Lower lobe of right lung (tissue), 2 donors: Measurements from ENCODE around the gene XPO1. TPM values are rescaled to one million over a fixed set of nuclear protein-coding genes. Genes with fewer than 3 reads are reported as not detected.
A peak's percentile ranks its signal among the peaks of the same experiment; 100 is the strongest.
"Not testable (repeated sequence)": the region's sequence is repeated elsewhere in the genome, so short reads cannot be mapped to it uniquely, and the experiment has no call there.

ENCODE experiments used
- ATAC-seq, 2 donors: fragments of 200-7000 bp; cut with Tn5 transposase; one replicate each; pipeline ENCODE4 v1.9.1; 2020 to 2022; ENCODE audit warnings: mild to moderate bottlenecking in 2 of 2, moderate library complexity in 2 of 2
- DNase-seq: peaks from one replicate; pipeline ENCODE4 v3.0.0-alpha.2; 2020
- H3K27ac ChIP-seq: fragments of 200-600 bp; one replicate; pipeline ENCODE4 v1.8.0; 2022
- H3K27me3 ChIP-seq: fragments of 200-600 bp; one replicate; pipeline ENCODE4 v1.8.0; 2022; ENCODE audit warnings: low read depth
- H3K36me3 ChIP-seq: fragments of 200-600 bp; one replicate; pipeline ENCODE4 v1.8.0; 2022; ENCODE audit warnings: mild to moderate bottlenecking
- H3K4me1 ChIP-seq: fragments of 200-600 bp; one replicate; pipeline ENCODE4 v1.8.0; 2022
- H3K4me3 ChIP-seq: fragments of 200-600 bp; one replicate; pipeline ENCODE4 v1.8.0; 2022; ENCODE audit warnings: mild to moderate bottlenecking
- H3K9me3 ChIP-seq: fragments of 200-600 bp; one replicate; pipeline ENCODE4 v1.8.0; 2022
- CTCF ChIP-seq: fragments of 200-600 bp; IDR thresholded peaks from one replicate; pipeline ENCODE4 v1.8.0; 2022; ENCODE audit warnings: antibody characterized with exemption, mild to moderate bottlenecking
- intact Hi-C: fragments of 100-400 bp; cut with DNase I; formaldehyde crosslinking; loops from one replicate; pipeline ENCODE4 v1.11.0; 2022
- total RNA-seq: library from RNA; stranded (reverse); fragmentation: NEBNext Ultra II Directional; extraction: Animal tissue kit (Norgen Biotek cat#: 25700); gene quantifications from one replicate; pipeline ENCODE4 v1.2.1, GENCODE V29; 2021
- donor health status: DM: no; HTN: yes; CAD: no; lungs with severe emphysema.

XPO1 gene
- total RNA-seq, 1 donor from 2014 or later, result 111 TPM

DNA sequence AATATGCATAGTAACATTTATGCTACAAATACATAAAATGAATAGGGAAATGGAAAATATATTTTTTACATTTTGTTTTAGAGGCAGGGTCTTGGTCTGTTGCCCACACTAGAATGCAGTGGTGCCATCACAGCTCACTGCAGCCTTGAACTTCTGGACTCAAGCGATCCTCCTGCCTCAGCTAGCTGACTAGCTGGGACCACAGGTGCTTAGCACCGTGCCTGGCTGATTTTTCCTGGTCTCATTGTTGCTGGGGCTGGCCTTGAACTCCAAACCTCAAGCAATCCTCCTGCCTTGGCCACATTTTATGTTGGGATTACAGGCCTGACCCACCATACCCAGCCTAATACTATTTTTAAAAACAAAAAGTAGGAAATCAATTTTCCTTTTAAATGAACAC, 33.2 kb downstream of the XPO1 start:
- no peaks in the 10 kb centered on the region for H3K9me3 ChIP-seq
- no peaks in the 10 kb centered on the region for H3K27me3 ChIP-seq
- TF ChIP-seq CTCF, result no peak
- H3K27ac ChIP-seq, result no peak overlapping the region
- no peaks in the 10 kb centered on the region for H3K4me1 ChIP-seq
- DNase-seq, result no peak
- H3K36me3 ChIP-seq, result peaks cover 77% of the 10 kb centered on the region
- intact Hi-C loops, result no loop called here
- no peak overlapping the region for H3K4me3 ChIP-seq
- ATAC-seq, result no peak

- Histone ChIP-seq H3K36me3 (peaks cover 99% of the 10 kb centered on the region), H3K4me1 (no peaks in the 10 kb centered on the region), H3K9me3 (no peaks in the 10 kb centered on the region), H3K4me3 (no peak overlapping the region), H3K27ac (no peak overlapping the region), H3K27me3 (no peaks in the 10 kb centered on the region)
- DNase-seq, result no peak
- TF ChIP-seq CTCF, result no peak
- intact Hi-C loops, result no loop called here
- no peak for ATAC-seq
Measured at GRCh38 chr2:61499060-61499459, 39.1 kb downstream of the XPO1 start.

DNA sequence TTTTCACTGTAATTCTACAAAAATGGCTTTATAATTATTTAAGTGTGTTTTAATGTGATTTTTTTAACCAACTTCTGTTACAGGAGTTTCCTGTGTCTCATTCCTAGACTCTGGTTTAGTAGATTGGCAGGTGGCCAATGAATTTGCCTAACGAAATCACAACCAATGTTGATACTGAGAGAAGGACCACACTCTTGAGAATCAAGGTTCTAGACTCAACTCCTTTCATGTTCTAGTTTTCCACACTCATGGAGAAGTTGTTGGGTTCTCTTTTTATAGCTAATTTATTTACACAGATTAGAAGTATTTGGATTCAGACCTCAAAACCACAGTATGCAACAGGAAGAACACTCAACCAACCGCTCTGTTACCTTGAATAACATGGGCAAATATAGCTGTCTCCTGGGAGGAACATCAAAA, 44.6 kb downstream of the XPO1 start:
- no peak overlapping the region for H3K4me3 ChIP-seq
- no peak for TF ChIP-seq CTCF
- H3K4me1 ChIP-seq, result no peaks in the 10 kb centered on the region
- H3K27me3 ChIP-seq, result no peaks in the 10 kb centered on the region
- DNase-seq (no peak), ATAC-seq (no peak)
- intact Hi-C loops, result no loop called here
- peaks cover 100% of the 10 kb centered on the region for H3K36me3 ChIP-seq
- no peak overlapping the region for H3K27ac ChIP-seq
- no peaks in the 10 kb centered on the region for H3K9me3 ChIP-seq

DNA sequence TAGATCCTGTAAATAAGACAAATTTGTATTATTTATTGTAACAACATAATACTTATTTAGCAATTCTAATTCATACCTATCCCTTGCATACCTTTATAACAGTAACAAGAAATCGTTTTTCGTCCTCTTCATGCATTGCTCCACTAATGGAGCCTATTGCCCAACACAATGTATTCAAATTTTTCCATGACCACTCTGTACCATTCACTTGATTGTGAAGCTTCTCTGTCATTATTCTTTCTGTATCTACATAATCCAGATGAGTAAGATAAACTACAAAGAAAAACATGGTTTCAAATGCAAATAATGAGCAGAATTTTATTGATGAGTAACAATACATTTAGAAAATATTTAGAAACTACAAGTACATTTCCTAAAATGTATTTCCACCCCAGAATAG, 45.7 kb downstream of the XPO1 start:
- ATAC-seq (no peak), DNase-seq (no peak)
- no peak for TF ChIP-seq CTCF
- Histone ChIP-seq H3K4me3 (no peak overlapping the region), H3K9me3 (no peaks in the 10 kb centered on the region), H3K27me3 (no peaks in the 10 kb centered on the region), H3K27ac (no peak overlapping the region), H3K4me1 (no peaks in the 10 kb centered on the region), H3K36me3 (peaks cover 100% of the 10 kb centered on the region)
- intact Hi-C loops, result no loop called here

DNA sequence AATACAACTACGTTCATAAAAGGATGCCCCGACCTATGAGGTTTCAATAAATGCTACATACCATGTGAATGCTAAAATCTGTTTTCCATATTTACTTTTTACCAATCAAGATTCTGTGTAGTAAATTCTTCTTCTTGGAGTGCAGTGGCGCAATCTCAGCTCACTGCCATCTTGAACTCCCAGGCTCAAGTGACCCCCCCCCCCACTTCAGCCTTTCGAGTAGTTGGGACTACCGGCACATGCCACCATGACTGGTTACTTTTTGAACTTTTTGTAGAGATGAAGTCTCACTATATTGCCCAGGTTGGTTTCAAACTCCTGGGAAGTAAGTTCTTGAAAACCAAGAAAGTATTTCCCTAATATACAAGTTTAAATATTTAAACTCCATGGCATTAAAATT, 52.9 kb downstream of the XPO1 start:
- Histone ChIP-seq H3K36me3 (peaks cover 100% of the 10 kb centered on the region), H3K9me3 (no peaks in the 10 kb centered on the region), H3K27me3 (no peaks in the 10 kb centered on the region), H3K4me3 (no peak overlapping the region), H3K4me1 (no peaks in the 10 kb centered on the region), H3K27ac (no peak overlapping the region)
- peak; percentile 15 to 70 for ATAC-seq
- peak; percentile 65 for DNase-seq
- intact Hi-C loops, result no loop called here
- no peak for TF ChIP-seq CTCF

DNA sequence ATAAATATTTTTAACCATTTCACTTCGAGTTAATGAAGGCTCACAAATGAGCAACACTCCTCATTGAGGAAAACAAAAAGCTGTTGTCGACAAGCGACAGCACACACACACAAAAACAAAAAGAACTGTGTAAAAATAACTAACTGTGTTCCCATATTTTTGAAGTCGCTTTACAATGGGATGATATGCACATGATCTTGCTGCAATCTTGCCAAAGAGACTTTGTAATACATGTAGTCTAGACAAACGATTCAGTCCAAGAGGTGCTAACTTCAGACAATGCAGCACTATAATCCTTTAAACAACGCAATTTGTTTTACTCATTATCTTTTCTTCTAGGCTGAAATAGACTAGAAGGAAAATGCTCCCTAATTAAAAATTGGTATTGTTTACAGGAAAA, 60.1 kb downstream of the XPO1 start:
- ATAC-seq (no peak), DNase-seq (no peak)
- no peaks in the 10 kb centered on the region for H3K9me3 ChIP-seq
- no peaks in the 10 kb centered on the region for H3K4me1 ChIP-seq
- H3K27me3 ChIP-seq, result no peaks in the 10 kb centered on the region
- intact Hi-C loops, result no loop called here
- no peak overlapping the region for H3K27ac ChIP-seq
- no peak overlapping the region for H3K4me3 ChIP-seq
- H3K36me3 ChIP-seq, result peaks cover 60% of the 10 kb centered on the region
- no peak for TF ChIP-seq CTCF

- H3K36me3 ChIP-seq, result peaks cover 49% of the 10 kb centered on the region
- H3K4me1 ChIP-seq, H3K27me3 ChIP-seq, H3K9me3 ChIP-seq, ATAC-seq, H3K4me3 ChIP-seq, intact Hi-C loops, H3K27ac ChIP-seq, DNase-seq: not testable (repeated sequence)
Measured at GRCh38 chr2:61476929-61477589, 61.1 kb downstream of the XPO1 start.
